Measurements from ENCODE around the gene PCLO. TPM values are rescaled to one million over a fixed set of nuclear protein-coding genes. Genes with fewer than 3 reads are reported as not detected.

Gene PCLO
- total and polyA plus RNA-seq, 2 of the 8 experiments (the other 6 are each of a cell fraction or from before 2014, with no cell fraction given): 1.5 to 3.2 TPM

DNA sequence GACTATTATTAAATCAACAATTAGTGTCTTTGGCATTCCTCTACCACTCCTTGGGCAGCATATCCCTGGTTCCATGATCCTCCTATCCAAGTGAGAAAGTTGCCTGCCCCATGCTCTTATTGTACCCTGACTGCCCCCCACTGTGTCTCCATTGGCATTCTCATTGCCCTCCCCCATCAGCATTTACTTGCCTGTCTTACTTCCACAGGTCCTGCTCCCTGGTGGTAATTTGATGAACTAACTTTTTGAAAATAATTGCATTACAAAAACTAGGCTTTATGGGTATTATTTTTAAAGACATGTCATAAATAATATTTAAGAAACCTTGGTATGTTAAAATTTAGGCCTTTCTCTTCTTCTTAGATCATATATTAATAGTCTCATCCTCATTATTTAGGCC is 346.4 kb downstream of the PCLO start (continued):
- TF ChIP-seq, protein P1, sequence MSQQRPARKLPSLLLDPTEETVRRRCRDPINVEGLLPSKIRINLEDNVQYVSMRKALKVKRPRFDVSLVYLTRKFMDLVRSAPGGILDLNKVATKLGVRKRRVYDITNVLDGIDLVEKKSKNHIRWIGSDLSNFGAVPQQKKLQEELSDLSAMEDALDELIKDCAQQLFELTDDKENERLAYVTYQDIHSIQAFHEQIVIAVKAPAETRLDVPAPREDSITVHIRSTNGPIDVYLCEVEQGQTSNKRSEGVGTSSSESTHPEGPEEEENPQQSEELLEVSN (IDR thresholded peaks at IDR 0.05): no peak
